Measurements from ENCODE around the gene NEB.
"Not testable (repeated sequence)": the region's sequence is repeated elsewhere in the genome, so short reads cannot be mapped to it uniquely, and the experiment has no call there.

The NEB gene

DNA sequence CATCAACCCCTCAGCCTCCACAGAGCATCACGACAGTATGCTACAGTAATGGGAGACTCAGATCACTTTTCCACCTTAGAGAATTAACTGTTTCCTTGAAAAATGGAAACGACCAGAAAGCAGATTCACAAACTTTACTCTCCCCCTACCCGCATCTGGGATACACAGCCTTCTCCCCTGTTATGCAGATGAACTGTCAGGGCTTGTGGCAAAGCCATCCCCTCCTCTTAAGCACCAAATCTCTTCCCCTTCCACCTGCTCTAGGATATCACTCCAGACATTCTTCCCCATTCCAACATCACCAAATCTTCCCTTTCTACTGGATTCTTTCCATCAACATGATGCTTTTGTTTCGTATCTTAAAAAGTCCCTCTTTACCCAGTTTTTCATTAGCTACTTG is 26.4 kb downstream of the NEB start:
- TF ChIP-seq, protein P1, sequence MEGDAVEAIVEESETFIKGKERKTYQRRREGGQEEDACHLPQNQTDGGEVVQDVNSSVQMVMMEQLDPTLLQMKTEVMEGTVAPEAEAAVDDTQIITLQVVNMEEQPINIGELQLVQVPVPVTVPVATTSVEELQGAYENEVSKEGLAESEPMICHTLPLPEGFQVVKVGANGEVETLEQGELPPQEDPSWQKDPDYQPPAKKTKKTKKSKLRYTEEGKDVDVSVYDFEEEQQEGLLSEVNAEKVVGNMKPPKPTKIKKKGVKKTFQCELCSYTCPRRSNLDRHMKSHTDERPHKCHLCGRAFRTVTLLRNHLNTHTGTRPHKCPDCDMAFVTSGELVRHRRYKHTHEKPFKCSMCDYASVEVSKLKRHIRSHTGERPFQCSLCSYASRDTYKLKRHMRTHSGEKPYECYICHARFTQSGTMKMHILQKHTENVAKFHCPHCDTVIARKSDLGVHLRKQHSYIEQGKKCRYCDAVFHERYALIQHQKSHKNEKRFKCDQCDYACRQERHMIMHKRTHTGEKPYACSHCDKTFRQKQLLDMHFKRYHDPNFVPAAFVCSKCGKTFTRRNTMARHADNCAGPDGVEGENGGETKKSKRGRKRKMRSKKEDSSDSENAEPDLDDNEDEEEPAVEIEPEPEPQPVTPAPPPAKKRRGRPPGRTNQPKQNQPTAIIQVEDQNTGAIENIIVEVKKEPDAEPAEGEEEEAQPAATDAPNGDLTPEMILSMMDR (IDR thresholded peaks at IDR 0.05; ENCODE audit: low read depth, low read length, poor library complexity, severe bottlenecking), result no peak
- no peak for TF ChIP-seq EZH2phosphoT487 (IDR thresholded peaks at IDR 0.05; ENCODE audit: borderline replicate concordance, low read length)

DNA sequence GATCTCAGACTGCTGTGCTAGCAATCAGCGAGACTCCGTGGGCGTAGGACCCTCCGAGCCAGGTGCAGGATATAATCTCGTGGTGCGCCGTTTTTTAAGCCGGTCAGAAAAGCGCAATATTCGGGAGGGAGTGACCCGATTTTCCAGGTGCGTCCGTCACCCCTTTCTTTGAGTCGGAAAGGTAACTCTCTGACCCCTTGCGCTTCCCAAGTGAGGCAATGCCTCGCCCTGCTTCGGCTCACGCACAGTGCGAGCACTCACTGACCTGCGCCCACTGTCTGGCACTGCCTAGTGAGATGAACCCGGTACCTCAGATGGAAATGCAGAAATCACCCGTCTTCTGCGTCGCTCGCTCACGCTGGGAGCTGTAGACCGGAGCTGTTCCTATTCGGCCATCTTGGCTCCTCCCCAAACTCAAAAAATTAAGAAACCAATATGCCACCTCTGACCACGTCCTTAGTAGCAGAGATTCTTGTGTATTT is 29.8 kb downstream of the NEB start:
- not testable (repeated sequence) for H3K79me2 ChIP-seq (ENCODE audit: control insufficient read depth, low read length); H3K27me3 ChIP-seq (ENCODE audit: control insufficient read depth, low read length); H3K4me1 ChIP-seq (ENCODE audit: control insufficient read depth, low read length); H3K4me3 ChIP-seq (ENCODE audit: low read length); H3K27ac ChIP-seq (ENCODE audit: low read depth, low read length); H4K20me1 ChIP-seq (ENCODE audit: control insufficient read depth, insufficient read depth, low read depth, low read length); H3K9me3 ChIP-seq (ENCODE audit: control insufficient read depth, insufficient read depth, low read length); H3K36me3 ChIP-seq (ENCODE audit: control insufficient read depth, low read length); H3K4me2 ChIP-seq (ENCODE audit: low read length); H3F3A ChIP-seq (ENCODE audit: control insufficient read depth, insufficient read depth); H3K9me2 ChIP-seq (replicated peaks; ENCODE audit: control insufficient read depth, low read length)

More for the DNA sequence above, 26.4 kb downstream of the NEB start:
- H3K27me3 ChIP-seq (ENCODE audit: control insufficient read depth, low read length), result no peaks in the 10 kb centered on the region
- H3K9me3 ChIP-seq (ENCODE audit: control insufficient read depth, insufficient read depth, low read length), result no peaks in the 10 kb centered on the region
- H3K4me3 ChIP-seq (ENCODE audit: low read length), result no peak overlapping the region
- no peaks in the 10 kb centered on the region for H3K4me1 ChIP-seq (ENCODE audit: control insufficient read depth, low read length)
- no peak overlapping the region for H3K4me2 ChIP-seq (ENCODE audit: low read length)
- no peaks in the 10 kb centered on the region for H4K20me1 ChIP-seq (ENCODE audit: control insufficient read depth, insufficient read depth, low read depth, low read length)
- no peaks in the 10 kb centered on the region for H3K79me2 ChIP-seq (ENCODE audit: control insufficient read depth, low read length)
- H3K27ac ChIP-seq (ENCODE audit: low read depth, low read length), result no peak overlapping the region
- no peaks in the 10 kb centered on the region for H3F3A ChIP-seq (ENCODE audit: control insufficient read depth, insufficient read depth)
- no peaks in the 10 kb centered on the region for H3K36me3 ChIP-seq (ENCODE audit: control insufficient read depth, low read length)
- no peaks in the 10 kb centered on the region for H3K9me2 ChIP-seq (replicated peaks; ENCODE audit: control insufficient read depth, low read length)

DNA sequence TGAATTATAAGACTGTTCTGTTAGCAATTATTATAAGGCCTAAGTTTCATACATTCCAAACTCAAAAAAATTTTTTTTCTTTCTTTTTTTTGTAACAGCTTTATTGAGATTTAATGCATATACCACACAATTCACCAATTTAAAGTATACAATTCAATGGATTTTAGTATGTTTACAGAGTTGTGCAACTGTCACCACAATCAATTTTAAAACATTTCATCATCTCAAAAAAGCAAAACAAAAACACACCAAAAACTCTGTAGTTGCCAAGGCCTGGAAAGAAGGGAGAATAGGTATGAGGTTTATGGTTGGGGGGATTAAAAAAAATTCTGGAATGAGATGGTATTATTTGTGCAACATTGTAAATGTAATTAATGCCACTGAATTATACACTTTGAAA is 36.1 kb downstream of the NEB start:
- H3K9me3 ChIP-seq (ENCODE audit: control insufficient read depth, insufficient read depth, low read length); H3K4me3 ChIP-seq (ENCODE audit: low read length); H3K36me3 ChIP-seq (ENCODE audit: control insufficient read depth, low read length); H3K27me3 ChIP-seq (ENCODE audit: control insufficient read depth, low read length); H3K79me2 ChIP-seq (ENCODE audit: control insufficient read depth, low read length); H3K9me2 ChIP-seq (replicated peaks; ENCODE audit: control insufficient read depth, low read length); H3K4me1 ChIP-seq (ENCODE audit: control insufficient read depth, low read length); H3F3A ChIP-seq (ENCODE audit: control insufficient read depth, insufficient read depth); H3K27ac ChIP-seq (ENCODE audit: low read depth, low read length); H3K4me2 ChIP-seq (ENCODE audit: low read length); H4K20me1 ChIP-seq (ENCODE audit: control insufficient read depth, insufficient read depth, low read depth, low read length): not testable (repeated sequence)

DNA sequence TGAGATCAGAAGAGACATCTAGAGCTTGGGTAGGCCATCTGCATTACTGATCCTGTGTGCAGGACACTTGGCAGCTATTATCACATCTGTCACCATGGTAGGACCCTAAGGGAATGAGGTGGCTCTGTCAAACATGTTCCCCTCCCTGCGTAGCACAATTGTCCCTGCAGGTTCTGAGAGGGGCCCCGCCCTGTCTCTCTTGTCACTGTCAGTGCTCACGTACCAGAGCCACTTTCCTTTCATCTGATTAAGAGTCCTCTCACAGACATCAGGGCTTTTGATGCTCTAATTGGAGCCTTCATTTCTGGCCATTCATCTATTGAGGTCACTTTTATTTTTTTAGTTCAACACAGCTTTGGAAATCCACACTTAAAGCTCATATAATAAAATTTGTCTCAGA is 38.5 kb downstream of the NEB start:
- no peaks in the 10 kb centered on the region for H3K4me1 ChIP-seq (ENCODE audit: control insufficient read depth, low read length)
- no peaks in the 10 kb centered on the region for H4K20me1 ChIP-seq (ENCODE audit: control insufficient read depth, insufficient read depth, low read depth, low read length)
- H3K79me2 ChIP-seq (ENCODE audit: control insufficient read depth, low read length), result no peaks in the 10 kb centered on the region
- no peak overlapping the region for H3K4me2 ChIP-seq (ENCODE audit: low read length)
- 0 out of 2 replicates have a peak, but pooled peaks cover 3% of the 10 kb centered on the region for H3K27me3 ChIP-seq (ENCODE audit: control insufficient read depth, low read length)
- H3F3A ChIP-seq (ENCODE audit: control insufficient read depth, insufficient read depth), result no peaks in the 10 kb centered on the region
- H3K36me3 ChIP-seq (ENCODE audit: control insufficient read depth, low read length), result no peaks in the 10 kb centered on the region
- H3K9me3 ChIP-seq (ENCODE audit: control insufficient read depth, insufficient read depth, low read length), result no peaks in the 10 kb centered on the region
- no peaks in the 10 kb centered on the region for H3K9me2 ChIP-seq (replicated peaks; ENCODE audit: control insufficient read depth, low read length)
- TF ChIP-seq, protein P1 (IDR thresholded peaks at IDR 0.05; ENCODE audit: low read depth, low read length, poor library complexity, severe bottlenecking), result no peak
- no peak for TF ChIP-seq EZH2phosphoT487 (IDR thresholded peaks at IDR 0.05; ENCODE audit: borderline replicate concordance, low read length)
- H3K27ac ChIP-seq (ENCODE audit: low read depth, low read length), result no peak overlapping the region
- no peak overlapping the region for H3K4me3 ChIP-seq (ENCODE audit: low read length)
